Measurements from ENCODE around the gene KLHL9.

KLHL9 gene

GRCh38 chr9:21316860-21317259, 18.3 kb downstream of the KLHL9 start:
- no peak for DNase-seq

- DNase-seq: no peak
Measured at GRCh38 chr9:21316032-21316842, 19.0 kb downstream of the KLHL9 start.

DNA sequence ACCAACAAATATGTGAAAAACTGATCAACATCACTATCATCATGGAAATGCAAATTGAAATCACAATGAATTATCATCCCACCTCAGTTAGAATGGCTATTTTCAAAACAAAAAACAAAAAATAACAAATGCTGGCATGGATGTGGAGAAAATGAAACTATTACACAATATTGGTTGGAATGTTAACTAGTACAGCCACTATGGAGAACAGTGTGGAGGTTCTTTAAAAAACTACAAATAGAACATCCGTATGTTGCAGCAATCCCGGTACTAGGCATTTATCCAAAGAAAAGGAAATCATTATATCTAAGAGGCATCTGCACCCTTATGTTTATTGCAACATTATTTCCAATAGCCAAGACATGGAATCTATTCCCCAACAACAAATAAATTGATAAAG, 21.1 kb downstream of the KLHL9 start:
- DNase-seq: no peak

DNA sequence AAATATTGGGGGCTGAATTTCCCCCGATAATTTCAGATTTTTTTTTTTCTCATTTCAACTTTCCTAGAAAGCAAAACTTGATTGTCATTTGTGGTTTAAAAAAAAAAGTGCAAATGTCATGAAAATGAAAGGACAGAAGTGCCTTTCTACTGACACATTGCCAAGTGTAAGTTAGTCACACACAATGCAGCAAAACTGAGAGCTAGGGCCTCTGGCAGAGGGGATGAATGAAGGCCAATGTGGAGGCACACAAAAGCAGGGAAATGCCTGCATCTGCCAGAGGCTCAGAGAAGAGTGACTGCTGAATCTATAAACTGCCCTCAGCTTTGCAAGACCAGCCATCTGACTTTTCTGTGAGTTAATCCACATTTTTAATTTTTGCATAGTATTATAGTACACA, 23.3 kb downstream of the KLHL9 start:
- no peak for DNase-seq

- DNase-seq: no peak
Measured at GRCh38 chr9:21305213-21305612, 30.0 kb downstream of the KLHL9 start, which contains the start of gene IFNA5. TSS of gene IFNA5 (minus strand) at chr9:21305313. CDS start at chr9:21305256, 57 bp downstream.

GRCh38 chr9:21295992-21296391, 39.2 kb downstream of the KLHL9 start:
- DNase-seq: no peak

- no peak for DNase-seq
Measured at GRCh38 chr9:21294904-21295538, 40.2 kb downstream of the KLHL9 start.

DNA sequence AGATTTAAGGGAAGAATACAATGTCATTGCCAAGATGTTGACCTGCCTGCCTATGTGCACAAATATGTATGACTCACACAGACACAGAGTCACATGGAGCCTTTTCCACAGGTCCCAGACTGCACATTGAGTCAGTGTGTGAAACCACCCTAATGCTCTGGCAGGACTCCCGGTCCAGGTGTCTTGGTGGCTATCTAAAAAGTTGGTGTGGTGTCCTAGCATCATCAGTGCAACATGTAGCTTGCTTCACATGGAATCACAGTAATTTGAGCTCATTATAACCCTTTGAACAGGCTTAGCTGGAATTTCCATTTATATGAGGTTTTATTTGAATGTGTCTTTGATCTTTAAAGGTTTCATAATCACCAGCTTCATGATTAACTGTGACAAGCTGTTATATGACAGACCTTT, 40.8 kb downstream of the KLHL9 start:
- DNase-seq: no peak

DNA sequence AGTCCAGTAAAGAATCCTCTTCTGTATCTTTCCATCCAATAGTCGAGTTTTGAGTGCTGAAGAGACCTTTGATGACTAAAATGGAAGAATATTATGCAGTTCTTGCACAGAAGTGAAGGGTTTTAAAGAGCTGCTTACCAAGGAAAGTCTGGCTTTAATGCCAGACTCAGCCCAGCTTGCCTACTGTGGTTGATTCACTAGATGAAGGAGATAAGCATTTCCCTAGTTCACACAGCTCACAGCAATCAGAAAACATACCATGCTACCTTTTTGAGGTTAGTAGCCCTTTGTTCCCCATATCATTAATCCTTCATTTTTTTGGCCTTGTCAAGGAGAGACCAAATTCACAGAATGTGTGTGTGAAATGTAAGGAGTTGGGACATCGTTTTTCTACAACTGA, 45.4 kb downstream of the KLHL9 start:
- DNase-seq: no peak

DNA sequence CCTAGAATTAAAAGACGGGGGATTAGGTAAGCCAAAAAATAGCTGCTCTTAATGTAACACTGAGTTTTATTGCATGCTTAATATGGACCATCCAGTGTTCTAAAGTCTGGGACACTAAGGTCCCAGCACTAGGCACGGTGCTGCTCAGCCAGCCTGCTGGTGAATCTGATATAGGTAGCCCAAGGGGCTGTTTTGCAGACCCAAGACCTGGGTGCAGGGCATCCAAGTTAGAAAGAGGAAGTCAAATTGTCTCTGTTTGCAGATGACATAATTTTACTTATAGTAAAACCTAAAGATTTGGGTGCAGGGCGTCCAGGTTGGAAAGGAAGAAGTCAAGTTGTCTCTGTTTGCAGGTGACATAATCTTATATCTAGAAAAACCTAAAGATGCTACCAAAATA, 47.9 kb downstream of the KLHL9 start:
- DNase-seq: no peak

DNA sequence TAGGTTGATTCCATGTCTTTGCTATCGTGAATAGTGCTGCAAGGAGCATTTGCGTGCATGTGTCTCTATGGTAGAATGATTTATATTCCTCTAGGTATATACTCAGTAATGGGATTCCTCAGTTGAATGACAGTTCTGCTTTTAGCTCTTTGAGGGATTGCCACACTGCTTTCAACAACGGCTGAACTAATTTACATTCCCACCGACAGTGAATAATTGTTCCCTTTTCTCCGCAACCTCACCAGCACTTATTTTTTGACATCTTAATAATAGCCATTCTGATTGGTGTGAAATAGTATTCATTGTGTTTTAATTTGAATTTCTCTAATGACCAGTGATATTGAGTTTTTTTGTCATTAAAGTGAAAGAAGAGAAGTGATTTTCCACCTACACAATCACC, 48.5 kb downstream of the KLHL9 start:
- DNase-seq: no peak

- no peak for DNase-seq
Measured at GRCh38 chr9:21286099-21286498, 49.1 kb downstream of the KLHL9 start.

- DNase-seq: no peak
Measured at GRCh38 chr9:21281275-21281674, 53.9 kb downstream of the KLHL9 start.

Data from femur (tissue), 1 donor.